HCT116 (cell line): ENCODE measurements around the gene STK40.

Experiments
- EZH2phosphoT487 ChIP-seq: fragments of 200-600 bp; IDR thresholded peaks from 2 replicates; pipeline ENCODE4 v1.6.1; 2018; ENCODE audit warnings: antibody characterized with exemption, borderline replicate concordance
- FOSL1 ChIP-seq: IDR thresholded peaks from 2 replicates; pipeline ENCODE4 v1.6.1; 2012; ENCODE audit warnings: low read depth
- RAD21 ChIP-seq: IDR thresholded peaks from 2 replicates; pipeline ENCODE4 v1.6.1; 2012; ENCODE audit warnings: low read depth, mild to moderate bottlenecking
- SP1 ChIP-seq: IDR thresholded peaks from 2 replicates; pipeline ENCODE4 v1.6.1; 2012; ENCODE audit warnings: low read depth
- TCF7L2 ChIP-seq: IDR thresholded peaks from 2 replicates; pipeline ENCODE4 v1.7.0; 2011; ENCODE audit warnings: borderline replicate concordance, inconsistent platforms; ENCODE audit not compliant: insufficient read depth, insufficient read length; ENCODE audit errors: extremely low read depth
- YY1 ChIP-seq: IDR thresholded peaks from 2 replicates; pipeline ENCODE4 v1.6.1; 2011; ENCODE audit warnings: low read length, low read depth, moderate library complexity, mild to moderate bottlenecking; ENCODE audit not compliant: insufficient replicate concordance; ENCODE audit errors: extremely low read depth
- ZNF274 ChIP-seq: fragments of 200-500 bp; sonication (Bioruptor generic); IDR thresholded peaks from 2 replicates; pipeline ENCODE4 v1.6.1; 2014; ENCODE audit warnings: mild to moderate bottlenecking, low read depth, low read length, inconsistent platforms
- TF ChIP-seq, protein P1 (sequence below), 3 experiments: fragments of 200-600 bp in 1 of 3; sonication (generic) in 1 of 3; IDR thresholded peaks in 2 of 3; conservative IDR thresholded peaks in 1 of 3; 2 replicates each; pipeline ENCODE4 v1.5.1; 2012 to 2017; ENCODE audit warnings: low read depth in 2 of 3, low read length in 2 of 3, antibody characterized with exemption in 1 of 3, borderline replicate concordance in 1 of 3, control low read depth in 1 of 3, mild to moderate bottlenecking in 1 of 3, mixed read lengths in 1 of 3, mixed run types in 1 of 3, moderate library complexity in 1 of 3; ENCODE audit not compliant: insufficient read depth in 1 of 3
- TF ChIP-seq, protein P2 (sequence below): IDR thresholded peaks from 2 replicates; pipeline ENCODE4 v1.6.1; 2012; ENCODE audit warnings: low read depth

DNA sequence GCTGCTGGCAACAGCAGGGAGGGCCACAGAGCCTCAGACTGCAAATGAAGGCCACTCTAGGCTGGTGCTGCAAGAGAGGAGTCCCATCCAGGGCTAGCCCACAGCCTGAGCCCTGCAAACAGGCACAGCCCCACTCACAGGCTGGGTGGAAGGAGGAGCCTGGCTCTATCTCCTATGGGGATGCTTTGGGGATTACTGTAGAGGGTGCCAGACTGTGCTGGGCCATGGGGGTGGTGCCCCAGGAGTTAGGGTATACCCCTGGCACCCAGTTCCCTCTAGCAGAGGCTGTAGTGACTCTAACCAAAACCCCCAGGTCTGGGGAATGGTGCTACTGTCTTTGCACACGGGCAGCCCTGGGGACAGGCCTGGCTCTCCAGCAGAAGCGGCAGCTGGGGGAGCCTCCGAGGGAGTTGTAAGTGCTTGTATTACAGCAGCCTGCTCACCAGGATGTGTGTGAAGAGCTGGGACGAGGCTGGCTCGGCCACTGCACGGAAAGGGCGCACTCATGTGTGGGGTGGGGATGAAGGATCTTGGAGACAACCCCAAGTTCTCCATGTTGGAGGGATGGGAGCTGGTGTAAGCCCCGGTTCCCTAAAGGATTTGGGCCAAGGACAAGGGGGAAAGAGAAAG is 38.9 kb downstream of the STK40 start:
- no peak for TF ChIP-seq YY1
- TF ChIP-seq, protein P1, sequence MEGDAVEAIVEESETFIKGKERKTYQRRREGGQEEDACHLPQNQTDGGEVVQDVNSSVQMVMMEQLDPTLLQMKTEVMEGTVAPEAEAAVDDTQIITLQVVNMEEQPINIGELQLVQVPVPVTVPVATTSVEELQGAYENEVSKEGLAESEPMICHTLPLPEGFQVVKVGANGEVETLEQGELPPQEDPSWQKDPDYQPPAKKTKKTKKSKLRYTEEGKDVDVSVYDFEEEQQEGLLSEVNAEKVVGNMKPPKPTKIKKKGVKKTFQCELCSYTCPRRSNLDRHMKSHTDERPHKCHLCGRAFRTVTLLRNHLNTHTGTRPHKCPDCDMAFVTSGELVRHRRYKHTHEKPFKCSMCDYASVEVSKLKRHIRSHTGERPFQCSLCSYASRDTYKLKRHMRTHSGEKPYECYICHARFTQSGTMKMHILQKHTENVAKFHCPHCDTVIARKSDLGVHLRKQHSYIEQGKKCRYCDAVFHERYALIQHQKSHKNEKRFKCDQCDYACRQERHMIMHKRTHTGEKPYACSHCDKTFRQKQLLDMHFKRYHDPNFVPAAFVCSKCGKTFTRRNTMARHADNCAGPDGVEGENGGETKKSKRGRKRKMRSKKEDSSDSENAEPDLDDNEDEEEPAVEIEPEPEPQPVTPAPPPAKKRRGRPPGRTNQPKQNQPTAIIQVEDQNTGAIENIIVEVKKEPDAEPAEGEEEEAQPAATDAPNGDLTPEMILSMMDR (IDR thresholded peaks at IDR 0.05 in 2 of 3, conservative IDR thresholded peaks at IDR 0.05 in 1 of 3; ENCODE audit: borderline replicate concordance in 1 of 3, insufficient read depth in 1 of 3, low read depth in 2 of 3, low read length in 2 of 3): no peak
- TF ChIP-seq RAD21: no peak
- no peak for TF ChIP-seq SP1
- no peak for TF ChIP-seq ZNF274
- TF ChIP-seq, protein P2, sequence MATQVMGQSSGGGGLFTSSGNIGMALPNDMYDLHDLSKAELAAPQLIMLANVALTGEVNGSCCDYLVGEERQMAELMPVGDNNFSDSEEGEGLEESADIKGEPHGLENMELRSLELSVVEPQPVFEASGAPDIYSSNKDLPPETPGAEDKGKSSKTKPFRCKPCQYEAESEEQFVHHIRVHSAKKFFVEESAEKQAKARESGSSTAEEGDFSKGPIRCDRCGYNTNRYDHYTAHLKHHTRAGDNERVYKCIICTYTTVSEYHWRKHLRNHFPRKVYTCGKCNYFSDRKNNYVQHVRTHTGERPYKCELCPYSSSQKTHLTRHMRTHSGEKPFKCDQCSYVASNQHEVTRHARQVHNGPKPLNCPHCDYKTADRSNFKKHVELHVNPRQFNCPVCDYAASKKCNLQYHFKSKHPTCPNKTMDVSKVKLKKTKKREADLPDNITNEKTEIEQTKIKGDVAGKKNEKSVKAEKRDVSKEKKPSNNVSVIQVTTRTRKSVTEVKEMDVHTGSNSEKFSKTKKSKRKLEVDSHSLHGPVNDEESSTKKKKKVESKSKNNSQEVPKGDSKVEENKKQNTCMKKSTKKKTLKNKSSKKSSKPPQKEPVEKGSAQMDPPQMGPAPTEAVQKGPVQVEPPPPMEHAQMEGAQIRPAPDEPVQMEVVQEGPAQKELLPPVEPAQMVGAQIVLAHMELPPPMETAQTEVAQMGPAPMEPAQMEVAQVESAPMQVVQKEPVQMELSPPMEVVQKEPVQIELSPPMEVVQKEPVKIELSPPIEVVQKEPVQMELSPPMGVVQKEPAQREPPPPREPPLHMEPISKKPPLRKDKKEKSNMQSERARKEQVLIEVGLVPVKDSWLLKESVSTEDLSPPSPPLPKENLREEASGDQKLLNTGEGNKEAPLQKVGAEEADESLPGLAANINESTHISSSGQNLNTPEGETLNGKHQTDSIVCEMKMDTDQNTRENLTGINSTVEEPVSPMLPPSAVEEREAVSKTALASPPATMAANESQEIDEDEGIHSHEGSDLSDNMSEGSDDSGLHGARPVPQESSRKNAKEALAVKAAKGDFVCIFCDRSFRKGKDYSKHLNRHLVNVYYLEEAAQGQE: no peak
- no peak for TF ChIP-seq EZH2phosphoT487
- TF ChIP-seq TCF7L2: no peak
- TF ChIP-seq FOSL1: no peak
